Caco-2 (cell line): Measurements from ENCODE around the gene SKP2. TPM values are rescaled to one million over a fixed set of nuclear protein-coding genes. Genes with fewer than 3 reads are reported as not detected.

Experiments
- BruUV-seq: library from RNA; stranded (reverse); fragments of 400-500 nt; replicated peaks from 2 replicates; lab custom pipeline; 2021; lab: Mats Ljungman, UMichigan
- CTCF ChIA-PET: fragments of 300-600 bp; sonication (Branson Sonifier 250); formaldehyde crosslinking; loops from one replicate; lab custom pipeline; 2022; ENCODE audit warnings: antibody characterized with exemption; lab: Charles Lee
- POLR2A ChIA-PET: fragments of 300-600 bp; sonication (Branson Sonifier 250); formaldehyde crosslinking; loops from one replicate; lab custom pipeline; 2022; ENCODE audit warnings: antibody characterized with exemption; lab: Charles Lee
- DNase-seq, 2 experiments: peaks; one replicate each; pipeline versions ENCODE4 v3.0.0 to v3.0.0-alpha.2; 2020 to 2022
- H3K27me3 ChIP-seq: replicated peaks from 2 replicates; pipeline ENCODE4 v1.6.0; 2011; ENCODE audit warnings: low read length; ENCODE audit not compliant: control insufficient read depth, insufficient read depth
- H3K36me3 ChIP-seq: 2 replicates; pipeline ENCODE4 v1.5.1; 2011; ENCODE audit warnings: low read length; ENCODE audit not compliant: control insufficient read depth, insufficient read depth
- H3K4me1 ChIP-seq: fragments of 250-450 bp; sonication (Bioruptor Pico); 2 replicates; pipeline ENCODE4 v1.5.1; 2020; ENCODE audit warnings: mild to moderate bottlenecking
- H3K4me3 ChIP-seq: 2 replicates; pipeline ENCODE4 v1.5.1; 2011; ENCODE audit warnings: low read depth, mild to moderate bottlenecking, control low read depth, low read length
- H3K9me3 ChIP-seq: fragments of 250-450 bp; sonication (Bioruptor Pico); 2 replicates; pipeline ENCODE4 v1.5.1; 2020; ENCODE audit warnings: mild to moderate bottlenecking, moderate library complexity
- H3K27ac Mint-ChIP-seq: one replicate; pipeline ENCODE4 v1.8.0; 2022; ENCODE audit warnings: mixed read lengths; ENCODE audit not compliant: unreplicated experiment
- H3K27me3 Mint-ChIP-seq: one replicate; pipeline ENCODE4 v1.8.0; 2022; ENCODE audit warnings: mixed read lengths; ENCODE audit not compliant: insufficient read depth, unreplicated experiment
- H3K36me3 Mint-ChIP-seq: one replicate; pipeline ENCODE4 v1.8.0; 2022; ENCODE audit warnings: mild to moderate bottlenecking, mixed read lengths; ENCODE audit not compliant: insufficient read depth, unreplicated experiment
- H3K4me1 Mint-ChIP-seq: one replicate; pipeline ENCODE4 v1.8.0; 2022; ENCODE audit warnings: low read depth, mixed read lengths; ENCODE audit not compliant: unreplicated experiment
- H3K4me3 Mint-ChIP-seq: one replicate; pipeline ENCODE4 v1.8.0; 2022; ENCODE audit warnings: mild to moderate bottlenecking, moderate library complexity, mixed read lengths; ENCODE audit not compliant: unreplicated experiment
- H3K9me3 Mint-ChIP-seq: one replicate; pipeline ENCODE4 v1.8.0; 2022; ENCODE audit warnings: mixed read lengths; ENCODE audit not compliant: unreplicated experiment
- CTCF ChIP-seq, 2 experiments: fragments of 200-600 bp in 1 of 2; IDR thresholded peaks; 1 replicate in 1 of 2; 2 replicates in 1 of 2; pipeline versions ENCODE4 v1.5.1 to v1.8.0; 2011 to 2022; ENCODE audit warnings: antibody characterized with exemption in 1 of 2, control low read depth in 1 of 2, inconsistent platforms in 1 of 2, low read depth in 1 of 2, low read length in 1 of 2, mild to moderate bottlenecking in 1 of 2, moderate library complexity in 1 of 2; ENCODE audit not compliant: insufficient read depth in 1 of 2, severe bottlenecking in 1 of 2, unreplicated experiment in 1 of 2
- intact Hi-C: fragments of 100-400 bp; cut with micrococcal nuclease; formaldehyde crosslinking; loops from one replicate; pipeline ENCODE4 v1.10.0; 2022; ENCODE audit not compliant: unreplicated experiment
- total RNA-seq: library from RNA; stranded (reverse); gene quantifications from 2 replicates; pipeline ENCODE4 v1.2.3, GENCODE V29; 2022

Gene SKP2
- total RNA-seq, 1 experiment from 2014 or later = 230 TPM

DNA sequence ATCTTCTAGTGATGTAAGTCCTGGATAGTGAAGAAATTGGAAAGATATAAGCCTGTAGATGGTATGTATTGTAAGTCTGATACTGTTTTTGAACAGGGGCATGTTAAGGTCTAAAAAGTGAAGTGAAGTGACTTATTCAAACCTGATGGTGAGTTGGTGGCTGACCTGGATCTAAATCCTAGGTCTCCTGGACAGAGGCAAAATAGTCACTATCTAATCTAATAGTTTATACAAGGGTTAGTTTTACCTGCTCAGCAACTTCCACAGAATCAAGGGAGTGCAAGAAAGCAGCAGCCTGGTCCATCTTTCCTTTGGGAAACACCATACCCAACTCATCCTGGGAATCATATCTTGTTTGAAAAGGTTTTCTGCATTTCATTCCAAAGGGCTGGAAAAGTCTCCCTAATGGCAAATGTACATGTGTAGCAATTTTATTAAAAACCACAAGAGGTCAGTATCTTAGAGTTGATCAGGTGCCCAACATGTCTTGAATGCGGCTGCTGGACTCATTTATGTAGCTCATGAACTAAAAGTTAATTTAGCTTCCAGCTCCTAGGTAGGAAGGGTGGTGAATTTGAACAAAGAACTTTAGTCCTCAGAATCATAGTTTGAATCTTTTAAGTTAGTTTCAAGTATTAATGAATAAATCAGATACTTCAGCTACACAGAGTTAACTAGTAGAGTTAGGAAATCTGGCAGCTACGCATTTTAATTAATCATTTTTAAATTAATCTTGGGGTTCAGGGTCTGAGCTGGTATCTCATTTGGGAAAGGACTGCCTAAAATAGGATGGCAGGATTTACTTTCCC is 26.0 kb downstream of the SKP2 start:
- DNase-seq = peak in 1 of 2 experiments; percentile 24

GRCh38 chr5:36178524-36178890 is 26.6 kb downstream of the SKP2 start:
- Mint-ChIP-seq H3K27me3 (no peaks in the 10 kb centered on the region), H3K36me3 (peaks cover 93% of the 10 kb centered on the region), H3K9me3 (no peaks in the 10 kb centered on the region), H3K4me1 (peaks cover 44% of the 10 kb centered on the region), H3K4me3 (no peak overlapping the region), H3K27ac (peak overlapping the region; percentile 30)
- CTCF ChIA-PET = interaction anchor here (0.6 to 1.6 kb wide), 7 partner anchors 18 to 130 kb away, joined by 3 to 30 read pairs (median 4); partner anchors contain the start of genes NADK2 and SKP2
- H3K9me3 ChIP-seq = peaks cover 4% of the 10 kb centered on the region; the same call in 1 of the 2 replicates
- 0 out of 2 replicates have a peak, but pooled peaks cover 1% of the 10 kb centered on the region for H3K36me3 ChIP-seq
- no peak for DNase-seq
- no peaks in the 10 kb centered on the region for H3K27me3 ChIP-seq
- POLR2A ChIA-PET = no interaction called here
- intact Hi-C loops = loop anchor here (1.0 kb wide), 4 partner anchors 63 to 220 kb away; partner anchors contain the start of gene NADK2
- no peak for TF ChIP-seq CTCF (IDR thresholded peaks at IDR 0.05; ENCODE audit: insufficient read depth in 1 of 2, low read depth in 1 of 2, low read length in 1 of 2, severe bottlenecking in 1 of 2, unreplicated experiment in 1 of 2)
- H3K4me3 ChIP-seq = no peak overlapping the region
- BruUV-seq = no TSS peak
- peaks cover 27% of the 10 kb centered on the region for H3K4me1 ChIP-seq

More for the DNA sequence above, 26.0 kb downstream of the SKP2 start:
- Mint-ChIP-seq H3K4me1 (peaks cover 44% of the 10 kb centered on the region), H3K27ac (no peak overlapping the region), H3K9me3 (no peaks in the 10 kb centered on the region), H3K27me3 (no peaks in the 10 kb centered on the region), H3K36me3 (peaks cover 92% of the 10 kb centered on the region), H3K4me3 (no peak overlapping the region)
- H3K9me3 ChIP-seq = peaks cover 4% of the 10 kb centered on the region; the same call in 1 of the 2 replicates
- no peak overlapping the region for H3K4me3 ChIP-seq
- H3K4me1 ChIP-seq = peaks cover 27% of the 10 kb centered on the region
- peak; percentile 50 to 61 for TF ChIP-seq CTCF (IDR thresholded peaks at IDR 0.05; ENCODE audit: insufficient read depth in 1 of 2, low read depth in 1 of 2, low read length in 1 of 2, severe bottlenecking in 1 of 2, unreplicated experiment in 1 of 2)
- H3K36me3 ChIP-seq = 0 out of 2 replicates have a peak, but pooled peaks cover 1% of the 10 kb centered on the region
- POLR2A ChIA-PET = no interaction called here
- no TSS peak for BruUV-seq
- intact Hi-C loops = loop anchor here (1.0 kb wide), 4 partner anchors 63 to 220 kb away; partner anchors contain the start of gene NADK2
- CTCF ChIA-PET = interaction anchor here (0.6 to 1.6 kb wide), 9 partner anchors 17 to 130 kb away, joined by 3 to 30 read pairs (median 3); partner anchors contain the start of genes NADK2 and SKP2
- H3K27me3 ChIP-seq = no peaks in the 10 kb centered on the region

- no peak for TF ChIP-seq CTCF (IDR thresholded peaks at IDR 0.05; ENCODE audit: insufficient read depth in 1 of 2, low read depth in 1 of 2, low read length in 1 of 2, severe bottlenecking in 1 of 2, unreplicated experiment in 1 of 2)
- intact Hi-C loops = loop anchor here (2.0 kb wide), 1 partner anchor 23 kb away; no protein-coding TSS in a partner anchor
- Mint-ChIP-seq H3K27ac (peak overlapping the region; percentile 50), H3K4me3 (peak overlapping the region; percentile 41), H3K9me3 (no peaks in the 10 kb centered on the region), H3K27me3 (no peaks in the 10 kb centered on the region), H3K4me1 (peaks cover 37% of the 10 kb centered on the region), H3K36me3 (peaks cover 93% of the 10 kb centered on the region)
- DNase-seq = no peak
- CTCF ChIA-PET = interaction anchor here (0.9 to 1.7 kb wide), 3 partner anchors 19 to 101 kb away, joined by 3 to 5 read pairs (median 4); partner anchors contain the start of gene NADK2
- no peaks in the 10 kb centered on the region for H3K36me3 ChIP-seq
- H3K9me3 ChIP-seq = peaks cover 4% of the 10 kb centered on the region; the same call in 1 of the 2 replicates
- POLR2A ChIA-PET = no interaction called here
- no peaks in the 10 kb centered on the region for H3K27me3 ChIP-seq
- BruUV-seq = no TSS peak
- no peak overlapping the region for H3K4me3 ChIP-seq
- H3K4me1 ChIP-seq = peaks cover 27% of the 10 kb centered on the region
Observed at GRCh38 chr5:36179950-36180349, 28.0 kb downstream of the SKP2 start.
